GM12878 (cell line): ENCODE measurements around the gene STK17A. TPM values are rescaled to one million over a fixed set of nuclear protein-coding genes. Genes with fewer than 3 reads are reported as not detected.

Experiments used
- ATAC-seq: fragments of 200-7000 bp; cut with Tn5 transposase; 3 replicates; pipeline ENCODE4 v1.9.1; 2020; ENCODE audit warnings: mild to moderate bottlenecking, moderate library complexity
- BruUV-seq: library from RNA; stranded (reverse); fragments of 400-500 nt; replicated peaks from 2 replicates; lab custom pipeline; 2021; lab: Mats Ljungman, UMichigan
- CTCF ChIA-PET: fragments of 300-600 bp; sonication (Branson Sonifier 250); formaldehyde crosslinking; extraction: SDS; loops from one replicate; lab custom pipeline; 2021; ENCODE audit warnings: inconsistent platforms; lab: Yijun Ruan, JAX
- POLR2A ChIA-PET: fragments of 350-600 bp; formaldehyde crosslinking; extraction: SDS; loops from one replicate; lab custom pipeline; 2021; ENCODE audit warnings: inconsistent platforms; lab: Charles Lee
- RAD21 ChIA-PET: fragments of 300-600 bp; sonication (Branson Sonifier 250); formaldehyde crosslinking; loops from one replicate; lab custom pipeline; 2023; ENCODE audit warnings: antibody characterized with exemption; ENCODE audit not compliant: unreplicated experiment; lab: Charles Lee
- SMC1A ChIA-PET: fragments of 300-600 bp; sonication (Branson Sonifier 250); formaldehyde crosslinking; loops from one replicate; lab custom pipeline; 2023; ENCODE audit not compliant: unreplicated experiment, uncharacterized antibody; lab: Charles Lee
- DNase-seq: peaks from one replicate; pipeline ENCODE4 v3.0.0-alpha.2; 2011; ENCODE audit warnings: low read depth, low spot score
- FAIRE-seq: peaks from 3 replicates; lab custom pipeline; 2011; peaks lifted over from hg19 to GRCh38; lab: Jason Lieb, UNC
- H2AFZ ChIP-seq: 2 replicates; pipeline ENCODE4 v1.6.0; 2011; ENCODE audit warnings: low read depth, low read length, control low read depth; ENCODE audit not compliant: control insufficient read depth
- H3K27ac ChIP-seq: 2 replicates; pipeline ENCODE4 v1.5.1; 2011; ENCODE audit warnings: control low read depth; ENCODE audit not compliant: control insufficient read depth, insufficient read depth
- H3K27me3 ChIP-seq, 2 experiments: replicated peaks in 1 of 2; 2 replicates each; pipeline versions ENCODE4 v1.6.0 to v1.6.1; 2011; ENCODE audit warnings: low read length in 1 of 2; ENCODE audit not compliant: control insufficient read depth in 2 of 2, insufficient read depth in 2 of 2
- H3K36me3 ChIP-seq, 2 experiments: 2 replicates each; pipeline ENCODE4 v1.5.1; 2011; ENCODE audit warnings: low read length in 1 of 2; ENCODE audit not compliant: control insufficient read depth in 2 of 2, insufficient read depth in 2 of 2
- H3K4me1 ChIP-seq: 2 replicates; pipeline ENCODE4 v1.6.1; 2011; ENCODE audit warnings: mild to moderate bottlenecking, low read length, moderate library complexity, mixed read lengths; ENCODE audit not compliant: control insufficient read depth, insufficient read depth
- H3K4me2 ChIP-seq: 2 replicates; pipeline ENCODE4 v1.6.0; 2011; ENCODE audit warnings: control low read depth; ENCODE audit not compliant: control insufficient read depth, insufficient read depth
- H3K4me3 ChIP-seq: fragments of 200-600 bp; sonication (generic); 2 replicates; pipeline ENCODE4 v1.5.1; 2016
- H3K79me2 ChIP-seq: 2 replicates; pipeline ENCODE4 v1.6.0; 2011; ENCODE audit warnings: low read length; ENCODE audit not compliant: control insufficient read depth, insufficient read depth
- H3K9ac ChIP-seq: 2 replicates; pipeline ENCODE4 v1.8.0; 2011; ENCODE audit warnings: low read length, control low read depth, mixed read lengths; ENCODE audit not compliant: control insufficient read depth, insufficient read depth
- H3K9me3 ChIP-seq: replicated peaks from 3 replicates; pipeline ENCODE4 v1.5.1; 2011; ENCODE audit warnings: mild to moderate bottlenecking, low read length; ENCODE audit not compliant: control insufficient read depth, insufficient read depth
- H4K20me1 ChIP-seq: 2 replicates; pipeline ENCODE4 v1.6.0; 2011; ENCODE audit not compliant: control insufficient read depth, insufficient read depth
- ATF7 ChIP-seq: fragments of 450-650 bp; IDR thresholded peaks from 2 replicates; pipeline ENCODE4 v1.6.1; 2016; ENCODE audit warnings: low read depth, mild to moderate bottlenecking
- CBFB ChIP-seq: IDR thresholded peaks from 2 replicates; pipeline ENCODE4 v1.6.1; 2016; ENCODE audit warnings: antibody characterized with exemption, low read depth
- CEBPB ChIP-seq, 2 experiments: fragments of 150-350 bp in 1 of 2; IDR thresholded peaks; 2 replicates each; pipeline ENCODE4 v1.6.1; 2012 to 2014; ENCODE audit warnings: low read depth in 2 of 2, low read length in 2 of 2, borderline replicate concordance in 1 of 2, inconsistent platforms in 1 of 2
- CHD1 ChIP-seq: IDR thresholded peaks from 2 replicates; pipeline ENCODE4 v1.6.1; 2012; ENCODE audit warnings: low read depth, low read length, improper control_type of control experiment
- CUX1 ChIP-seq: IDR thresholded peaks from 2 replicates; pipeline ENCODE4 v1.6.1; 2012; ENCODE audit warnings: improper control_type of control experiment, low read depth, low read length; ENCODE audit not compliant: insufficient replicate concordance
- EED ChIP-seq: sonication (generic); IDR thresholded peaks from 2 replicates; pipeline ENCODE4 v1.6.1; 2016; ENCODE audit warnings: antibody characterized with exemption, low read depth
- ESRRA ChIP-seq: IDR thresholded peaks from 2 replicates; pipeline ENCODE4 v1.6.1; 2012; ENCODE audit warnings: mild to moderate bottlenecking, low read length, improper control_type of control experiment
- GABPA ChIP-seq: IDR thresholded peaks from 2 replicates; pipeline ENCODE4 v1.6.1; 2014; ENCODE audit warnings: antibody characterized with exemption, low read depth, mild to moderate bottlenecking, inconsistent platforms
- KAT2A ChIP-seq: conservative IDR thresholded peaks from 2 replicates; pipeline ENCODE4 v1.6.1; 2011; ENCODE audit warnings: low read depth, low read length; ENCODE audit not compliant: control insufficient read depth
- MYC ChIP-seq: IDR thresholded peaks from 2 replicates; pipeline ENCODE4 v1.6.1; 2011; ENCODE audit warnings: mild to moderate bottlenecking, low read length, moderate library complexity, inconsistent platforms; ENCODE audit not compliant: insufficient read depth, insufficient replicate concordance, insufficient read length, severe bottlenecking
- NR2C1 ChIP-seq: fragments of 450-650 bp; IDR thresholded peaks from 2 replicates; pipeline ENCODE4 v1.6.1; 2017; ENCODE audit warnings: antibody characterized with exemption, mild to moderate bottlenecking, moderate library complexity
- RCOR1 ChIP-seq: conservative IDR thresholded peaks from 2 replicates; pipeline ENCODE4 v1.6.1; 2012; ENCODE audit warnings: low read depth, low read length, improper control_type of control experiment
- SIX5 ChIP-seq: IDR thresholded peaks from 2 replicates; pipeline ENCODE4 v1.6.1; 2011; ENCODE audit warnings: mild to moderate bottlenecking, low read depth, low read length, moderate library complexity; ENCODE audit not compliant: severe bottlenecking
- TAF1 ChIP-seq: IDR thresholded peaks from 2 replicates; pipeline ENCODE4 v1.6.1; 2011; ENCODE audit warnings: mild to moderate bottlenecking, low read depth, low read length, borderline replicate concordance
- WGBS: methylation state at CpG from one replicate; pipeline ENCODE4 v1.1.6; 2016; ENCODE audit warnings: low lambda C conversion rate; ENCODE audit not compliant: insufficient replicate concordance, insufficient coverage; ENCODE audit errors: missing lambda C conversion rate; 5-methylcytosine and 5-hydroxymethylcytosine counted together
- in situ Hi-C: fragments of 300-500 bp; cut with MboI; formaldehyde crosslinking; loops from 9 replicates; pipeline ENCODE4 v1.14.3; 2018; ENCODE audit warnings: mixed read lengths
- intact Hi-C: fragments of 100-400 bp; cut with micrococcal nuclease; formaldehyde crosslinking; loops from one replicate; pipeline ENCODE4 v1.14.2; 2022; ENCODE audit not compliant: unreplicated experiment
- polyA plus RNA-seq, 11 experiments: library from polyadenylated mRNA; depleted of rRNA in 4 of 11; unstranded in 6 of 11; stranded (reverse) in 5 of 11; fragments of >200 nt; fragmentation: Nextera tagmentation in 4 of 11; fragmentation: Illumina TruSeq in 1 of 11; extraction: Ambion mirVana in 4 of 11; extraction: Trizol in 1 of 11; gene quantifications; 1 replicate in 1 of 11; 2 replicates in 10 of 11; pipeline versions ENCODE4 v1.2.1 to v1.2.3, GENCODE V29; 2011 to 2016; ENCODE audit warnings: inconsistent platforms in 2 of 11, missing spikeins in 2 of 11, low read depth in 1 of 11
- total RNA-seq, 4 experiments: library from RNA; depleted of rRNA in 3 of 4; stranded (reverse); fragments of >200 nt in 3 of 4; fragmentation: Illumina TruSeq in 1 of 4; extraction: Trizol in 1 of 4; gene quantifications; 2 replicates each; pipeline versions ENCODE4 v1.2.1 to v1.2.3, GENCODE V29; 2013 to 2021
- TF ChIP-seq, protein P1 (sequence below): fragments of 450-650 bp; IDR thresholded peaks from 2 replicates; pipeline ENCODE4 v1.6.1; 2017; ENCODE audit warnings: antibody characterized with exemption, mild to moderate bottlenecking, moderate library complexity

STK17A gene
- total and polyA plus RNA-seq, 10 of the 15 experiments (the other 5 are each of a cell fraction or from before 2014, with no cell fraction given) = 18.5 to 91.6 (median 70.8) TPM

GRCh38 chr7:43577485-43577951 is 5.4 kb upstream of the STK17A start:
- intact Hi-C loops (no loop called here), in situ Hi-C loops (loop anchor here (10.0 kb wide), 1 partner anchor 643 kb away; the partner anchor contains the start of genes MRPL32 and PSMA2)
- WGBS = 72% methylated on average over 6 of the region's 6 CpGs
- no TSS peak for BruUV-seq
- H3K9ac ChIP-seq = no peak overlapping the region
- no peaks in the 10 kb centered on the region for H3K36me3 ChIP-seq
- peaks cover 14% of the 10 kb centered on the region for H3K4me1 ChIP-seq
- DNase-seq = no peak
- H4K20me1 ChIP-seq = no peaks in the 10 kb centered on the region
- H3K27me3 ChIP-seq = no peaks in the 10 kb centered on the region
- ChIA-PET CTCF (interaction anchor here (1.2 to 5.9 kb wide), 3 partner anchors 122 to 258 kb away, joined by 3 to 456 read pairs (median 214); no protein-coding TSS in a partner anchor), SMC1A (interaction anchor here (1.4 to 5.9 kb wide), 2 partner anchors 122 to 261 kb away, joined by 4 to 307 read pairs; no protein-coding TSS in a partner anchor), POLR2A (no interaction called here), RAD21 (interaction anchor here (1.4 kb wide), 1 partner anchor 187 kb away, joined by 3 read pairs; no protein-coding TSS in a partner anchor)
- H3K4me3 ChIP-seq = no peak overlapping the region
- H2AFZ ChIP-seq = no peak overlapping the region; the same call in 1 of the 2 replicates
- no peak overlapping the region for H3K27ac ChIP-seq
- no peak overlapping the region for H3K4me2 ChIP-seq
- H3K9me3 ChIP-seq = no peaks in the 10 kb centered on the region
- peaks cover 1% of the 10 kb centered on the region; the same call in 1 of the 2 replicates for H3K79me2 ChIP-seq
- ATAC-seq = no peak
- no peak for FAIRE-seq
- TF ChIP-seq, protein P1, sequence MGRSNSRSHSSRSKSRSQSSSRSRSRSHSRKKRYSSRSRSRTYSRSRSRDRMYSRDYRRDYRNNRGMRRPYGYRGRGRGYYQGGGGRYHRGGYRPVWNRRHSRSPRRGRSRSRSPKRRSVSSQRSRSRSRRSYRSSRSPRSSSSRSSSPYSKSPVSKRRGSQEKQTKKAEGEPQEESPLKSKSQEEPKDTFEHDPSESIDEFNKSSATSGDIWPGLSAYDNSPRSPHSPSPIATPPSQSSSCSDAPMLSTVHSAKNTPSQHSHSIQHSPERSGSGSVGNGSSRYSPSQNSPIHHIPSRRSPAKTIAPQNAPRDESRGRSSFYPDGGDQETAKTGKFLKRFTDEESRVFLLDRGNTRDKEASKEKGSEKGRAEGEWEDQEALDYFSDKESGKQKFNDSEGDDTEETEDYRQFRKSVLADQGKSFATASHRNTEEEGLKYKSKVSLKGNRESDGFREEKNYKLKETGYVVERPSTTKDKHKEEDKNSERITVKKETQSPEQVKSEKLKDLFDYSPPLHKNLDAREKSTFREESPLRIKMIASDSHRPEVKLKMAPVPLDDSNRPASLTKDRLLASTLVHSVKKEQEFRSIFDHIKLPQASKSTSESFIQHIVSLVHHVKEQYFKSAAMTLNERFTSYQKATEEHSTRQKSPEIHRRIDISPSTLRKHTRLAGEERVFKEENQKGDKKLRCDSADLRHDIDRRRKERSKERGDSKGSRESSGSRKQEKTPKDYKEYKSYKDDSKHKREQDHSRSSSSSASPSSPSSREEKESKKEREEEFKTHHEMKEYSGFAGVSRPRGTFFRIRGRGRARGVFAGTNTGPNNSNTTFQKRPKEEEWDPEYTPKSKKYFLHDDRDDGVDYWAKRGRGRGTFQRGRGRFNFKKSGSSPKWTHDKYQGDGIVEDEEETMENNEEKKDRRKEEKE = no peak
- TF ChIP-seq EED (no peak), MYC (no peak), CEBPB (IDR thresholded peaks at IDR 0.05; ENCODE audit: borderline replicate concordance in 1 of 2, low read depth in 2 of 2, low read length in 2 of 2) (no peak), SIX5 (no peak), CBFB (no peak), TAF1 (no peak), CHD1 (no peak), KAT2A (no peak), ATF7 (no peak), CUX1 (no peak), NR2C1 (no peak), GABPA (no peak), ESRRA (no peak), RCOR1 (no peak)
